ENCODE data around the gene IFITM5.

DNA sequence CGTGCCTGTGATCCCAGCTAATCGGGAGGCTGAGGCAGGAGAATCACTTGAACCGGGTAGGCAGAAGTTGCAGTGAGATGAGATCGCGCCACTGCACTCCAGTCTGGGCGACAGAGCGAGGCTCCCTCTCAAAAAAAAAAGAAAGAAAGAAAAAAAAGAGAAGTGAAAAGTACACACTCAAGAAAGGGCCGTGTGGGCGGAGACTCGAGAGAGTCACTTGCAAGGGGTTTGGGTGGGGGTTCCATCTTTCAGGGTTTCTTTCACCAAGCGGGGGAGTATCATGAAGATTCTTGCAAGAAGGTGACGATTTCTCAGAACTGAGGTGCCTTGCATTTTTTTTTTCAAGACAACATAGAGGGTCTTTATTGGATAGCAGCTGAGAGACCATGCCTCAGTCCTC lies 4.0 kb upstream of the IFITM5 start:
- TF ChIP-seq POLR2AphosphoS5 (IDR thresholded peaks at IDR 0.05; ENCODE audit: low read depth, low read length) (no peak), RFX5 (IDR thresholded peaks at IDR 0.05; ENCODE audit: borderline replicate concordance, low read depth, low read length) (no peak), CREB1 (IDR thresholded peaks at IDR 0.05) (no peak), EZH2 (IDR thresholded peaks at IDR 0.05; ENCODE audit: low read depth, low read length, severe bottlenecking) (no peak), GABPA (IDR thresholded peaks at IDR 0.05; ENCODE audit: borderline replicate concordance, insufficient read depth, low read length) (no peak), POLR2A (IDR thresholded peaks at IDR 0.05; ENCODE audit: control extremely low read depth in 1 of 2, low read depth in 2 of 2, low read length in 2 of 2) (no peak), KDM5A (IDR thresholded peaks at IDR 0.05; ENCODE audit: low read length) (no peak), RNF2 (IDR thresholded peaks at IDR 0.05; ENCODE audit: borderline replicate concordance, low read depth, low read length, missing control alignments, poor library complexity, severe bottlenecking) (no peak), E2F6 (IDR thresholded peaks at IDR 0.05) (no peak), TAF1 (IDR thresholded peaks at IDR 0.05; ENCODE audit: low read depth, low read length) (no peak), CEBPB (IDR thresholded peaks at IDR 0.05; ENCODE audit: low read depth, low read length) (no peak), HDAC2 (IDR thresholded peaks at IDR 0.05; ENCODE audit: borderline replicate concordance in 1 of 2, low read depth in 2 of 2, low read length in 2 of 2) (no peak), ZNF274 (IDR thresholded peaks at IDR 0.05; ENCODE audit: borderline replicate concordance, extremely low read depth, low read length) (no peak)
- TF ChIP-seq, protein P1, sequence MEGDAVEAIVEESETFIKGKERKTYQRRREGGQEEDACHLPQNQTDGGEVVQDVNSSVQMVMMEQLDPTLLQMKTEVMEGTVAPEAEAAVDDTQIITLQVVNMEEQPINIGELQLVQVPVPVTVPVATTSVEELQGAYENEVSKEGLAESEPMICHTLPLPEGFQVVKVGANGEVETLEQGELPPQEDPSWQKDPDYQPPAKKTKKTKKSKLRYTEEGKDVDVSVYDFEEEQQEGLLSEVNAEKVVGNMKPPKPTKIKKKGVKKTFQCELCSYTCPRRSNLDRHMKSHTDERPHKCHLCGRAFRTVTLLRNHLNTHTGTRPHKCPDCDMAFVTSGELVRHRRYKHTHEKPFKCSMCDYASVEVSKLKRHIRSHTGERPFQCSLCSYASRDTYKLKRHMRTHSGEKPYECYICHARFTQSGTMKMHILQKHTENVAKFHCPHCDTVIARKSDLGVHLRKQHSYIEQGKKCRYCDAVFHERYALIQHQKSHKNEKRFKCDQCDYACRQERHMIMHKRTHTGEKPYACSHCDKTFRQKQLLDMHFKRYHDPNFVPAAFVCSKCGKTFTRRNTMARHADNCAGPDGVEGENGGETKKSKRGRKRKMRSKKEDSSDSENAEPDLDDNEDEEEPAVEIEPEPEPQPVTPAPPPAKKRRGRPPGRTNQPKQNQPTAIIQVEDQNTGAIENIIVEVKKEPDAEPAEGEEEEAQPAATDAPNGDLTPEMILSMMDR (IDR thresholded peaks at IDR 0.05; ENCODE audit: control extremely low read depth in 1 of 3, insufficient read depth in 1 of 3, low read depth in 1 of 3, low read length in 3 of 3) = no peak
